Sigmoid colon (tissue), 7 donors: Measurements from ENCODE around the gene PEPD. TPM values are rescaled to one million over a fixed set of nuclear protein-coding genes. Genes with fewer than 3 reads are reported as not detected.

ENCODE experiments used
- DNase-seq: peaks from one replicate; pipeline ENCODE4 v3.0.0-alpha.2; 2019
- H3K27ac ChIP-seq, 4 donors: fragments of 200-600 bp; sonication (generic); one replicate each; pipeline ENCODE4 v1.5.1; 2016 to 2019; ENCODE audit warnings: mild to moderate bottlenecking in 1 of 4
- H3K27me3 ChIP-seq, 3 donors: fragments of 200-600 bp; sonication (generic); one replicate each; pipeline ENCODE4 v1.5.1; 2019; ENCODE audit warnings: mild to moderate bottlenecking in 1 of 3
- H3K36me3 ChIP-seq, 4 donors: fragments of 200-600 bp; sonication (generic); one replicate each; pipeline ENCODE4 v1.5.1; 2016 to 2019
- H3K4me1 ChIP-seq, 4 donors: fragments of 200-600 bp; sonication (generic); one replicate each; pipeline ENCODE4 v1.5.1; 2017 to 2019
- H3K4me3 ChIP-seq, 4 donors: fragments of 200-600 bp; sonication (generic); one replicate each; pipeline ENCODE4 v1.5.1; 2017 to 2019; ENCODE audit warnings: mild to moderate bottlenecking in 2 of 4, moderate library complexity in 1 of 4
- H3K9me3 ChIP-seq, 4 donors: fragments of 200-600 bp in 3 of 4; sonication (generic) in 3 of 4; one replicate each; pipeline versions ENCODE4 v1.5.1 to v1.6.1; 2013 to 2019
- CTCF ChIP-seq, 4 experiments: fragments of 450-650 bp in 3 of 4; fragments of 200-600 bp in 1 of 4; IDR thresholded peaks; one replicate each; pipeline ENCODE4 v1.5.1; 2016 to 2019; ENCODE audit warnings: antibody characterized with exemption in 4 of 4, mild to moderate bottlenecking in 3 of 4, moderate library complexity in 2 of 4
- EP300 ChIP-seq, 4 donors: sonication (generic); formaldehyde crosslinking; IDR thresholded peaks; one replicate each; pipeline ENCODE4 v1.6.1; 2017; ENCODE audit warnings: antibody characterized with exemption in 4 of 4
- POLR2A ChIP-seq, 2 donors: fragments of 450-650 bp; IDR thresholded peaks; one replicate each; pipeline ENCODE4 v1.6.1; 2016; ENCODE audit warnings: antibody characterized with exemption in 2 of 2, mild to moderate bottlenecking in 2 of 2, moderate library complexity in 2 of 2
- POLR2AphosphoS5 ChIP-seq, 4 donors: sonication (generic); formaldehyde crosslinking; IDR thresholded peaks; one replicate each; pipeline ENCODE4 v1.6.1; 2017; ENCODE audit warnings: antibody characterized with exemption in 4 of 4
- WGBS, 2 donors: extraction: QIAGEN DNeasy Blood & Tissue Kit; methylation state at CpG; one replicate each; pipeline ENCODE4 v1.1.7; 2013; 5-methylcytosine and 5-hydroxymethylcytosine counted together
- intact Hi-C: fragments of 100-400 bp; cut with DNase I; formaldehyde crosslinking; loops from one replicate; pipeline ENCODE4 v1.15.1; 2023
- polyA plus RNA-seq, 3 donors: library from polyadenylated mRNA; stranded (reverse); fragments of 200-250 nt; gene quantifications; one replicate each; pipeline ENCODE4 v1.2.3, GENCODE V29; 2013
- total RNA-seq, 4 donors: library from RNA; depleted of rRNA; stranded (reverse); fragments of >200 nt; gene quantifications; one replicate each; pipeline ENCODE4 v1.1.0, GENCODE V29; 2016
- donor health status: healthy with polysubstance abuse.
- donor health status: Bipolar disorder and iron deficiency.
- donor health status: healthy.

Gene PEPD
- total and polyA plus RNA-seq, 7 donors = 50.0 to 187 (median 67.8) TPM

GRCh38 chr19:33373453-33374235, 147.9 kb downstream of the PEPD start, which contains the start of gene CEBPG:
TSS of gene CEBPG (plus strand) at chr19:33373709. CDS start at chr19:33379240, 5,531 bp downstream.
- WGBS, 2 donors = 0% methylated on average over 118 of the region's 118 CpGs
- Histone ChIP-seq H3K4me1 (peaks cover 0 to 39% (median 32%) of the 10 kb centered on the region in 4 donors), H3K9me3 (no peaks in the 10 kb centered on the region), H3K4me3 (peak within 1 kb of the TSS; percentile 55 to 83 (median 80)), H3K27me3 (no peaks in the 10 kb centered on the region), H3K27ac (peak within 1 kb of the TSS; percentile 94 to 100 (median 96)), H3K36me3 (no peaks in the 10 kb centered on the region)
- intact Hi-C loops = loop anchor here (1.0 to 2.0 kb wide), 2 partner anchors 17 to 70 kb away; no protein-coding TSS in a partner anchor
- DNase-seq = peak; percentile 98
- no peak for TF ChIP-seq EP300 (IDR thresholded peaks at IDR 0.05)
- peak; percentile 18 to 49 for TF ChIP-seq POLR2A (IDR thresholded peaks at IDR 0.05)
- peak; percentile 73 to 93 (median 86) for TF ChIP-seq POLR2AphosphoS5 (IDR thresholded peaks at IDR 0.05)
- TF ChIP-seq CTCF (IDR thresholded peaks at IDR 0.05) = no peak

- intact Hi-C loops = no loop called here
- Histone ChIP-seq H3K27ac (no peak overlapping the region), H3K36me3 (no peaks in the 10 kb centered on the region), H3K4me1 (peaks cover 0 to 21% (median 14%) of the 10 kb centered on the region in 4 donors), H3K9me3 (no peaks in the 10 kb centered on the region), H3K4me3 (no peak overlapping the region), H3K27me3 (no peaks in the 10 kb centered on the region)
- no peak for DNase-seq
- TF ChIP-seq POLR2AphosphoS5 (IDR thresholded peaks at IDR 0.05) = no peak
- 70 to 81% methylated on average over 4 of the region's 4 CpGs for WGBS, 2 donors
These were observed 150.8 kb downstream of the PEPD start for GRCh38 chr19:33370783-33371182.

- WGBS, 2 donors = 78 to 87% methylated on average over 5 of the region's 5 CpGs
- no peak for TF ChIP-seq CTCF (IDR thresholded peaks at IDR 0.05)
- no peak for TF ChIP-seq POLR2A (IDR thresholded peaks at IDR 0.05)
- no peak for TF ChIP-seq EP300 (IDR thresholded peaks at IDR 0.05)
- no peak for TF ChIP-seq POLR2AphosphoS5 (IDR thresholded peaks at IDR 0.05)
These were observed 153.3 kb downstream of the PEPD start for GRCh38 chr19:33368074-33368864.

GRCh38 chr19:33366897-33367296, 154.7 kb downstream of the PEPD start:
- DNase-seq = no peak
- TF ChIP-seq EP300 (IDR thresholded peaks at IDR 0.05) = no peak
- no peak for TF ChIP-seq POLR2AphosphoS5 (IDR thresholded peaks at IDR 0.05)
- no peak for TF ChIP-seq POLR2A (IDR thresholded peaks at IDR 0.05)
- no peak for TF ChIP-seq CTCF (IDR thresholded peaks at IDR 0.05)
- Histone ChIP-seq H3K27me3 (no peaks in the 10 kb centered on the region), H3K4me1 (no peaks in the 10 kb centered on the region), H3K36me3 (no peaks in the 10 kb centered on the region), H3K4me3 (no peak overlapping the region), H3K9me3 (no peaks in the 10 kb centered on the region), H3K27ac (no peak overlapping the region)
- 33 to 74% methylated on average over 5 of the region's 5 CpGs for WGBS, 2 donors
- intact Hi-C loops = no loop called here

More at GRCh38 chr19:33368074-33368864, 153.3 kb downstream of the PEPD start:
- intact Hi-C loops = no loop called here
- no peaks in the 10 kb centered on the region for H3K27me3 ChIP-seq
- DNase-seq = no peak
- no peak overlapping the region for H3K27ac ChIP-seq
- no peaks in the 10 kb centered on the region for H3K36me3 ChIP-seq
- no peaks in the 10 kb centered on the region for H3K9me3 ChIP-seq
- H3K4me1 ChIP-seq = peaks cover 0 to 5% (median 0%) of the 10 kb centered on the region in 4 donors
- no peak overlapping the region for H3K4me3 ChIP-seq

- 13 to 59% methylated on average over 6 of the region's 6 CpGs for WGBS, 2 donors
- H3K4me1 ChIP-seq = no peaks in the 10 kb centered on the region
- intact Hi-C loops = no loop called here
- no peak for DNase-seq
- H3K27ac ChIP-seq = no peak overlapping the region
- H3K27me3 ChIP-seq = no peaks in the 10 kb centered on the region
- no peaks in the 10 kb centered on the region for H3K9me3 ChIP-seq
- no peak overlapping the region for H3K4me3 ChIP-seq
- TF ChIP-seq EP300 (IDR thresholded peaks at IDR 0.05) = no peak
- no peak for TF ChIP-seq POLR2AphosphoS5 (IDR thresholded peaks at IDR 0.05)
- no peak for TF ChIP-seq CTCF (IDR thresholded peaks at IDR 0.05)
- TF ChIP-seq POLR2A (IDR thresholded peaks at IDR 0.05) = no peak
- no peaks in the 10 kb centered on the region for H3K36me3 ChIP-seq
These were observed 155.5 kb downstream of the PEPD start for GRCh38 chr19:33366127-33366526.
